Spleen (tissue), 7 donors: ENCODE measurements around the gene OGFOD3.
"Not testable (repeated sequence)": the region's sequence is repeated elsewhere in the genome, so short reads cannot be mapped to it uniquely, and the experiment has no call there.

Source experiments
- POLR2AphosphoS5 ChIP-seq, 3 donors: sonication (generic); formaldehyde crosslinking; IDR thresholded peaks; one replicate each; pipeline ENCODE4 v1.5.1; 2017; ENCODE audit warnings: antibody characterized with exemption in 3 of 3
- TF ChIP-seq, protein P1 (sequence below), 11 experiments: fragments of 200-600 bp in 7 of 11; fragments of 450-650 bp in 4 of 11; sonication (generic) in 4 of 11; IDR thresholded peaks in 8 of 11; conservative IDR thresholded peaks in 3 of 11; 1 replicate in 7 of 11; 2 replicates in 4 of 11; pipeline versions ENCODE4 v1.4.0 to v1.8.0; 2016 to 2021; ENCODE audit warnings: antibody characterized with exemption in 11 of 11, inconsistent platforms in 4 of 11, mild to moderate bottlenecking in 1 of 11
- donor health status: DM: no; HTN: no; CAD: no; lungs with moderate emphysema.
- donor health status: DM: no; HTN: no; CAD: no.
- donor health status: DM: no; HTN: no; CAD: no.

GRCh38 chr17:82453151-82453550 is 34.8 kb upstream of the OGFOD3 start:
- TF ChIP-seq, protein P1, sequence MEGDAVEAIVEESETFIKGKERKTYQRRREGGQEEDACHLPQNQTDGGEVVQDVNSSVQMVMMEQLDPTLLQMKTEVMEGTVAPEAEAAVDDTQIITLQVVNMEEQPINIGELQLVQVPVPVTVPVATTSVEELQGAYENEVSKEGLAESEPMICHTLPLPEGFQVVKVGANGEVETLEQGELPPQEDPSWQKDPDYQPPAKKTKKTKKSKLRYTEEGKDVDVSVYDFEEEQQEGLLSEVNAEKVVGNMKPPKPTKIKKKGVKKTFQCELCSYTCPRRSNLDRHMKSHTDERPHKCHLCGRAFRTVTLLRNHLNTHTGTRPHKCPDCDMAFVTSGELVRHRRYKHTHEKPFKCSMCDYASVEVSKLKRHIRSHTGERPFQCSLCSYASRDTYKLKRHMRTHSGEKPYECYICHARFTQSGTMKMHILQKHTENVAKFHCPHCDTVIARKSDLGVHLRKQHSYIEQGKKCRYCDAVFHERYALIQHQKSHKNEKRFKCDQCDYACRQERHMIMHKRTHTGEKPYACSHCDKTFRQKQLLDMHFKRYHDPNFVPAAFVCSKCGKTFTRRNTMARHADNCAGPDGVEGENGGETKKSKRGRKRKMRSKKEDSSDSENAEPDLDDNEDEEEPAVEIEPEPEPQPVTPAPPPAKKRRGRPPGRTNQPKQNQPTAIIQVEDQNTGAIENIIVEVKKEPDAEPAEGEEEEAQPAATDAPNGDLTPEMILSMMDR (IDR thresholded peaks at IDR 0.05 in 8 of 11, conservative IDR thresholded peaks at IDR 0.05 in 3 of 11) = not testable (repeated sequence)
- TF ChIP-seq POLR2AphosphoS5 (IDR thresholded peaks at IDR 0.05) = not testable (repeated sequence)
